Fibroblast of lung (primary cell): ENCODE data around the gene PSMD4. TPM values are rescaled to one million over a fixed set of nuclear protein-coding genes. Genes with fewer than 3 reads are reported as not detected.

Experiments
- DNase-seq, 2 donors: peaks; one replicate each; pipeline versions ENCODE4 v3.0.0 to v3.0.0-alpha.2; 2010; ENCODE audit warnings: low read depth in 2 of 2
- H2AFZ ChIP-seq: 2 replicates; pipeline ENCODE4 v1.5.1; 2012; ENCODE audit warnings: low read length, control low read depth, inconsistent platforms
- H3K27ac ChIP-seq: 2 replicates; pipeline ENCODE4 v1.5.1; 2011; ENCODE audit warnings: low read length, control low read depth; ENCODE audit not compliant: insufficient read depth
- H3K27me3 ChIP-seq: 2 replicates; pipeline ENCODE4 v1.5.1; 2011; ENCODE audit warnings: mild to moderate bottlenecking, low read length; ENCODE audit not compliant: control insufficient read depth, insufficient read depth
- H3K36me3 ChIP-seq: 2 replicates; pipeline ENCODE4 v1.5.1; 2011; ENCODE audit warnings: low read length; ENCODE audit not compliant: control insufficient read depth, insufficient read depth
- H3K4me1 ChIP-seq: 2 replicates; pipeline ENCODE4 v1.5.1; 2011; ENCODE audit warnings: low read length; ENCODE audit not compliant: control insufficient read depth, insufficient read depth; ENCODE audit errors: extremely low read depth
- H3K4me2 ChIP-seq: 2 replicates; pipeline ENCODE4 v1.5.1; 2011; ENCODE audit warnings: low read length, control low read depth; ENCODE audit not compliant: insufficient read depth; ENCODE audit errors: extremely low read depth
- H3K4me3 ChIP-seq, 4 experiments: fragments of 200-600 bp in 1 of 4; sonication (generic) in 1 of 4; replicated peaks in 1 of 4; 2 replicates each; pipeline ENCODE4 v1.5.1; 2011 to 2016; ENCODE audit warnings: low read length in 4 of 4, low read depth in 3 of 4, mild to moderate bottlenecking in 3 of 4, control low read depth in 2 of 4, inconsistent platforms in 1 of 4, mixed read lengths in 1 of 4; ENCODE audit not compliant: insufficient read depth in 1 of 4; ENCODE audit errors: control extremely low read depth in 1 of 4
- H3K79me2 ChIP-seq: 2 replicates; pipeline ENCODE4 v1.5.1; 2012; ENCODE audit warnings: mild to moderate bottlenecking, low read length, inconsistent platforms; ENCODE audit not compliant: control insufficient read depth, insufficient read depth
- H3K9ac ChIP-seq: 2 replicates; pipeline ENCODE4 v1.5.1; 2011; ENCODE audit warnings: mild to moderate bottlenecking, low read length, control low read depth; ENCODE audit not compliant: insufficient read depth
- H3K9me3 ChIP-seq: 2 replicates; pipeline ENCODE4 v1.5.1; 2012; ENCODE audit warnings: low read depth, low read length; ENCODE audit not compliant: control insufficient read depth, insufficient read depth
- H4K20me1 ChIP-seq: 2 replicates; pipeline ENCODE4 v1.5.1; 2011; ENCODE audit warnings: low read length; ENCODE audit not compliant: control insufficient read depth, insufficient read depth; ENCODE audit errors: extremely low read depth
- EZH2 ChIP-seq: IDR thresholded peaks from 2 replicates; pipeline ENCODE4 v1.5.1; 2012; ENCODE audit warnings: low read length, control low read depth, mild to moderate bottlenecking; ENCODE audit errors: missing control alignments
- polyA plus RNA-seq, 2 donors: library from polyadenylated mRNA; depleted of rRNA in 1 of 2; stranded (reverse) in 1 of 2; unstranded in 1 of 2; fragments of >200 nt; gene quantifications; 2 replicates each; pipeline ENCODE4 v1.2.1, GENCODE V29; 2011 to 2012; ENCODE audit warnings: missing spikeins in 1 of 2
- total RNA-seq: library from RNA; depleted of rRNA; stranded (reverse); fragments of >200 nt; gene quantifications from 2 replicates; pipeline ENCODE4 v1.2.1, GENCODE V29; 2014
- TF ChIP-seq, protein P1 (sequence below), 2 donors: IDR thresholded peaks in 1 of 2; conservative IDR thresholded peaks in 1 of 2; 1 replicate in 1 of 2; 2 replicates in 1 of 2; pipeline ENCODE4 v1.5.1; 2011 to 2012; ENCODE audit warnings: low read length in 2 of 2, control low read depth in 1 of 2, inconsistent platforms in 1 of 2, low read depth in 1 of 2, mild to moderate bottlenecking in 1 of 2

Gene PSMD4
- total and polyA plus RNA-seq, 2 donors (not counting 1 experiment from before 2014, with no cell fraction given), result 210 to 240 TPM

DNA sequence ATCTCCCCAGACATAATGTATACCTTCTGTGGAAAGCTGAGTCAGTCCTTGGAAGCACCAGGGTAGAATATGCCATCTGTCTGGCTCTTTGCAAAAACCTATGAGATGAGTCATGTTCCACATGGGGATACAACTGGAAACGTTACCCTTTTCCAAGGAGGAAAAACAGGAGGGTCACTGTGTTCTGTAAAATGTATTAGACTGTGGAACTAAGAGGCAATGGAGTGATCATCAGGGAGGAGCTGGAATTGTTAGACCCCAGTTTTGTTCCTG is 16.1 kb upstream of the PSMD4 start:
- TF ChIP-seq, protein P1, sequence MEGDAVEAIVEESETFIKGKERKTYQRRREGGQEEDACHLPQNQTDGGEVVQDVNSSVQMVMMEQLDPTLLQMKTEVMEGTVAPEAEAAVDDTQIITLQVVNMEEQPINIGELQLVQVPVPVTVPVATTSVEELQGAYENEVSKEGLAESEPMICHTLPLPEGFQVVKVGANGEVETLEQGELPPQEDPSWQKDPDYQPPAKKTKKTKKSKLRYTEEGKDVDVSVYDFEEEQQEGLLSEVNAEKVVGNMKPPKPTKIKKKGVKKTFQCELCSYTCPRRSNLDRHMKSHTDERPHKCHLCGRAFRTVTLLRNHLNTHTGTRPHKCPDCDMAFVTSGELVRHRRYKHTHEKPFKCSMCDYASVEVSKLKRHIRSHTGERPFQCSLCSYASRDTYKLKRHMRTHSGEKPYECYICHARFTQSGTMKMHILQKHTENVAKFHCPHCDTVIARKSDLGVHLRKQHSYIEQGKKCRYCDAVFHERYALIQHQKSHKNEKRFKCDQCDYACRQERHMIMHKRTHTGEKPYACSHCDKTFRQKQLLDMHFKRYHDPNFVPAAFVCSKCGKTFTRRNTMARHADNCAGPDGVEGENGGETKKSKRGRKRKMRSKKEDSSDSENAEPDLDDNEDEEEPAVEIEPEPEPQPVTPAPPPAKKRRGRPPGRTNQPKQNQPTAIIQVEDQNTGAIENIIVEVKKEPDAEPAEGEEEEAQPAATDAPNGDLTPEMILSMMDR (conservative IDR thresholded peaks at IDR 0.05 in 1 of 2, IDR thresholded peaks at IDR 0.05 in 1 of 2; ENCODE audit: low read depth in 1 of 2, low read length in 2 of 2), result no peak
- no peak for TF ChIP-seq EZH2
- Histone ChIP-seq H3K36me3 (peaks cover 23% of the 10 kb centered on the region), H3K9ac (no peak overlapping the region), H3K4me2 (no peak overlapping the region), H2AFZ (no peak overlapping the region), H3K27ac (no peak overlapping the region), H3K4me3 (no peak overlapping the region), H3K27me3 (no peaks in the 10 kb centered on the region), H4K20me1 (no peaks in the 10 kb centered on the region), H3K4me1 (peaks cover 16% of the 10 kb centered on the region), H3K79me2 (no peaks in the 10 kb centered on the region), H3K9me3 (no peaks in the 10 kb centered on the region)
- DNase-seq, result peak; percentile 89 to 91

GRCh38 chr1:151242442-151242841 is 12.1 kb upstream of the PSMD4 start:
- Histone ChIP-seq H3K27ac (no peak overlapping the region), H3K4me3 (no peak overlapping the region), H3K4me1 (peaks cover 11% of the 10 kb centered on the region), H4K20me1 (no peaks in the 10 kb centered on the region), H3K4me2 (no peak overlapping the region), H3K9me3 (no peaks in the 10 kb centered on the region), H3K27me3 (no peaks in the 10 kb centered on the region), H3K36me3 (peaks cover 18% of the 10 kb centered on the region), H3K79me2 (no peaks in the 10 kb centered on the region), H2AFZ (no peak overlapping the region), H3K9ac (no peak overlapping the region)
- DNase-seq, result no peak
- no peak for TF ChIP-seq EZH2
- TF ChIP-seq, protein P1 (conservative IDR thresholded peaks at IDR 0.05 in 1 of 2, IDR thresholded peaks at IDR 0.05 in 1 of 2; ENCODE audit: low read depth in 1 of 2, low read length in 2 of 2), result no peak

DNA sequence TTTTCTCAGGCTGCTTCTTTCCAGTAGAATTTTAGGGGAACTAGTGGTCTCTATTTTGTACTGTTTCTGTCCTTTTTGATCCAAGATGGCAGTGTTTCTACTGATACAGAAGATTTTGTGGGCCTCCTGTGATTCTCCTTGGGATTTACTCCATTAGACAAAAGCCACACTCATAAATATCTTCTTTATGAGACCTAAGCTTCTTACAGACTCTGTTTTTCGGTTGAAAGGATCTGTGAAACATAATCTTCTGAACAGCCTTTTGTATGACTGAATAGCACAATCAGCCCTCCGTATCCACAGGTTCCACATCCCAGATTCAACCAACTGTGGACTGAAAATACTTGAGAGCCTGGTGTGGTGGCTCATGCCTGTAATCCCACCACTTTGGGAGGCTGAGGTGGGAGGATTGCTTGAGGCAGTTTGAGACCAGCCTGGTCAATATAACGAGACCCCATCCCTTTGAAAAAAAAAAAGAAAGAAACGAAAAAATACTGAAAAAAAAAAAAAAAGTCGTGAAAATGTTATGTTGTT is 10.8 kb upstream of the PSMD4 start:
- H2AFZ ChIP-seq, result no peak overlapping the region

More for the DNA sequence above, 10.8 kb upstream of the PSMD4 start:
- no peaks in the 10 kb centered on the region for H4K20me1 ChIP-seq
- H3K9me3 ChIP-seq, result no peaks in the 10 kb centered on the region
- DNase-seq, result no peak
- H3K27ac ChIP-seq, result no peak overlapping the region
- H3K27me3 ChIP-seq, result no peaks in the 10 kb centered on the region
- peaks cover 20% of the 10 kb centered on the region for H3K36me3 ChIP-seq
- no peaks in the 10 kb centered on the region for H3K79me2 ChIP-seq
- no peak overlapping the region for H3K9ac ChIP-seq
- H3K4me1 ChIP-seq, result peaks cover 1% of the 10 kb centered on the region
- no peak for TF ChIP-seq EZH2
- TF ChIP-seq, protein P1 (conservative IDR thresholded peaks at IDR 0.05 in 1 of 2, IDR thresholded peaks at IDR 0.05 in 1 of 2; ENCODE audit: low read depth in 1 of 2, low read length in 2 of 2), result no peak
- no peak overlapping the region for H3K4me2 ChIP-seq
- H3K4me3 ChIP-seq, result no peak overlapping the region
